GM23338 (cell line): ENCODE data around the gene UBE2F. TPM values are rescaled to one million over a fixed set of nuclear protein-coding genes. Genes with fewer than 3 reads are reported as not detected.

Experiments used
- ATAC-seq: fragments of 200-7000 bp; cut with Tn5 transposase; 3 replicates; pipeline ENCODE4 v1.9.1; 2020
- DNase-seq: peaks from one replicate; pipeline ENCODE4 v3.0.0-alpha.2; 2015; ENCODE audit warnings: low spot score
- H2AFZ ChIP-seq: fragments of 200-600 bp; sonication (generic); 2 replicates; pipeline ENCODE4 v1.8.0; 2016; ENCODE audit warnings: antibody characterized with exemption, mild to moderate bottlenecking, moderate library complexity
- H3F3A ChIP-seq: fragments of 200-600 bp; sonication (generic); replicated peaks from 2 replicates; pipeline ENCODE4 v1.8.0; 2017; ENCODE audit warnings: antibody characterized with exemption, mixed run types, low read depth
- H3K27ac ChIP-seq: fragments of 200-600 bp; sonication (generic); 2 replicates; pipeline ENCODE4 v1.6.1; 2016; ENCODE audit warnings: low read depth
- H3K27me3 ChIP-seq: fragments of 200-600 bp; sonication (generic); 2 replicates; pipeline ENCODE4 v1.8.0; 2016; ENCODE audit warnings: mild to moderate bottlenecking, mixed run types, moderate library complexity; ENCODE audit not compliant: insufficient read depth
- H3K36me3 ChIP-seq: fragments of 200-600 bp; sonication (generic); 2 replicates; pipeline ENCODE4 v1.8.0; 2016; ENCODE audit warnings: mild to moderate bottlenecking; ENCODE audit not compliant: insufficient read depth
- H3K4me1 ChIP-seq: fragments of 200-600 bp; sonication (generic); 2 replicates; pipeline ENCODE4 v1.8.0; 2016; ENCODE audit warnings: mild to moderate bottlenecking, moderate library complexity; ENCODE audit not compliant: insufficient read depth
- H3K4me2 ChIP-seq: fragments of 200-600 bp; sonication (generic); 2 replicates; pipeline ENCODE4 v1.7.1; 2017; ENCODE audit warnings: mixed run types
- H3K4me3 ChIP-seq: fragments of 200-600 bp; sonication (generic); 2 replicates; pipeline ENCODE4 v1.6.1; 2016; ENCODE audit warnings: mixed run types
- H3K79me2 ChIP-seq: fragments of 200-600 bp; sonication (generic); replicated peaks from 2 replicates; pipeline ENCODE4 v1.8.0; 2017; ENCODE audit warnings: mild to moderate bottlenecking; ENCODE audit not compliant: insufficient read depth
- H3K9me2 ChIP-seq: fragments of 200-600 bp; sonication (generic); 2 replicates; pipeline ENCODE4 v1.8.0; 2017; ENCODE audit not compliant: insufficient read depth
- H4K20me1 ChIP-seq: fragments of 200-600 bp; sonication (generic); replicated peaks from 2 replicates; pipeline ENCODE4 v1.8.0; 2017; ENCODE audit warnings: mild to moderate bottlenecking; ENCODE audit not compliant: insufficient read depth
- H3K27ac Mint-ChIP-seq: 2 replicates; pipeline ENCODE4 v1.8.0; 2020; ENCODE audit warnings: inconsistent platforms, mild to moderate bottlenecking, moderate library complexity, mixed read lengths
- H3K27me3 Mint-ChIP-seq: 3 replicates; pipeline ENCODE4 v1.8.0; 2022; ENCODE audit warnings: low read depth, mild to moderate bottlenecking, moderate library complexity, mixed read lengths, inconsistent platforms; ENCODE audit not compliant: insufficient read depth, poor library complexity
- H3K36me3 Mint-ChIP-seq: 3 replicates; pipeline ENCODE4 v1.8.0; 2021; ENCODE audit warnings: low read depth, mild to moderate bottlenecking, inconsistent platforms, moderate library complexity, mixed read lengths
- H3K4me1 Mint-ChIP-seq: 3 replicates; pipeline ENCODE4 v1.8.0; 2020; ENCODE audit warnings: mild to moderate bottlenecking, inconsistent platforms, mixed read lengths
- H3K4me3 Mint-ChIP-seq: 3 replicates; pipeline ENCODE4 v1.8.0; 2021; ENCODE audit warnings: moderate library complexity, mild to moderate bottlenecking, inconsistent platforms, mixed read lengths
- H3K9me3 Mint-ChIP-seq: 3 replicates; pipeline ENCODE4 v1.8.0; 2020; ENCODE audit warnings: moderate library complexity, mild to moderate bottlenecking, inconsistent platforms, mixed read lengths
- CREB1 ChIP-seq: fragments of 250-450 bp; sonication (Bioruptor Pico); IDR thresholded peaks from 2 replicates; pipeline ENCODE4 v1.5.0; 2020; ENCODE audit warnings: low read depth, mild to moderate bottlenecking, moderate library complexity
- EZH2 ChIP-seq: fragments of 200-600 bp; sonication (generic); IDR thresholded peaks from one replicate; pipeline ENCODE4 v1.8.0; 2017; ENCODE audit warnings: antibody characterized with exemption, mild to moderate bottlenecking, low read depth; ENCODE audit not compliant: unreplicated experiment
- NANOG ChIP-seq: IDR thresholded peaks from 2 replicates; pipeline ENCODE4 v1.6.1; 2016; ENCODE audit warnings: antibody characterized with exemption, borderline replicate concordance
- POLR2AphosphoS5 ChIP-seq: IDR thresholded peaks from 2 replicates; pipeline ENCODE4 v1.6.1; 2016; ENCODE audit warnings: antibody characterized with exemption, low read depth
- STAT1 ChIP-seq: IDR thresholded peaks from one replicate; pipeline ENCODE4 v1.6.1; 2016; ENCODE audit warnings: antibody characterized with exemption; ENCODE audit not compliant: unreplicated experiment
- ZNF114 ChIP-seq: fragments of 250-450 bp; sonication (Bioruptor Pico); IDR thresholded peaks from 2 replicates; pipeline ENCODE4 v1.5.0; 2020; ENCODE audit warnings: mild to moderate bottlenecking, moderate library complexity
- ZNF331 ChIP-seq: fragments of 250-450 bp; sonication (Bioruptor Pico); IDR thresholded peaks from 2 replicates; pipeline ENCODE4 v1.5.0; 2020; ENCODE audit warnings: low read depth, mild to moderate bottlenecking, moderate library complexity
- polyA plus RNA-seq: library from polyadenylated mRNA; unstranded; fragments of >200 nt; fragmentation: Nextera tagmentation; extraction: Ambion mirVana; gene quantifications from 2 replicates; pipeline ENCODE4 v1.2.1, GENCODE V29; 2016
- total RNA-seq: library from RNA; depleted of rRNA; stranded (reverse); fragments of >200 nt; shearing (Covaris generic); gene quantifications from 2 replicates; pipeline ENCODE4 v1.2.3, GENCODE V29; 2014
- TF ChIP-seq, protein P1 (sequence below): IDR thresholded peaks from 2 replicates; pipeline ENCODE4 v1.6.1; 2016; ENCODE audit warnings: antibody characterized with exemption
- TF ChIP-seq, protein P2 (sequence below): IDR thresholded peaks from one replicate; pipeline ENCODE4 v1.6.1; 2018; ENCODE audit warnings: antibody characterized with exemption; ENCODE audit not compliant: unreplicated experiment
- TF ChIP-seq, protein P3 (sequence below), 2 experiments: fragments of 200-600 bp in 1 of 2; sonication (generic) in 1 of 2; conservative IDR thresholded peaks; 2 replicates each; pipeline versions ENCODE4 v1.5.1 to v1.6.1; 2016 to 2017; ENCODE audit warnings: antibody characterized with exemption in 2 of 2, low read depth in 2 of 2, mild to moderate bottlenecking in 2 of 2, moderate library complexity in 1 of 2

UBE2F gene
- total and polyA plus RNA-seq, 2 experiments from 2014 or later: 98.2 to 106 TPM

DNA sequence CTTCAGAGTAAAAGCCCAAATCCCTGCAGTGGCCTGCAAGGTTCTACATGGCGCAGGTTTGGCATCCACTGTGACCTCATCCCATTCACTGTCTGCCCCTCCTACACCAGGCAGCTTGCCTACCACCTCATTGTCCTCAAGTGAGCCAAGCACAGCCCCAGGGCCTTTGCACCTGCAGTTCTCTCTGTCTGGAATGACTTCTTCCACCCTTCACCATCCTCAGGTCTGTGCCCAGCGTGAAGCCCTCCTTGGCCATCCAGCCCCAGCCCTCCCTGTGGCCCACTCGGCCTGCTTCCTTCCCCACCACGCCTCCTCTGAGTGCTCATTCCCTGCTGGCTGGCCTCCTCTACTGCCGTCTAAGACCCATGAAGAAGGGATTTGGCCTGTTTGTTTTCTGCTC lies 32.6 kb upstream of the UBE2F start:
- no peaks in the 10 kb centered on the region for H3F3A ChIP-seq
- no peaks in the 10 kb centered on the region for H3K27me3 ChIP-seq
- no peak overlapping the region for H3K27ac ChIP-seq
- H3K36me3 ChIP-seq: no peaks in the 10 kb centered on the region
- Mint-ChIP-seq H3K27ac (no peak overlapping the region), H3K4me3 (no peak overlapping the region), H3K36me3 (peaks cover 6% of the 10 kb centered on the region; the same call in 2 of the 3 replicates), H3K9me3 (peaks cover 21% of the 10 kb centered on the region), H3K27me3 (peaks cover 5% of the 10 kb centered on the region), H3K4me1 (peaks cover under 1% of the 10 kb centered on the region; the same call in 1 of the 3 replicates)
- H3K79me2 ChIP-seq: no peaks in the 10 kb centered on the region
- DNase-seq (no peak), ATAC-seq (no peak)
- H2AFZ ChIP-seq: peak overlapping the region; percentile 18; the same call in 1 of the 2 replicates
- no peaks in the 10 kb centered on the region for H3K4me1 ChIP-seq
- H4K20me1 ChIP-seq: no peaks in the 10 kb centered on the region
- H3K9me2 ChIP-seq: no peaks in the 10 kb centered on the region
- H3K4me3 ChIP-seq: no peak overlapping the region
- no peak overlapping the region for H3K4me2 ChIP-seq
- TF ChIP-seq STAT1: no peak

DNA sequence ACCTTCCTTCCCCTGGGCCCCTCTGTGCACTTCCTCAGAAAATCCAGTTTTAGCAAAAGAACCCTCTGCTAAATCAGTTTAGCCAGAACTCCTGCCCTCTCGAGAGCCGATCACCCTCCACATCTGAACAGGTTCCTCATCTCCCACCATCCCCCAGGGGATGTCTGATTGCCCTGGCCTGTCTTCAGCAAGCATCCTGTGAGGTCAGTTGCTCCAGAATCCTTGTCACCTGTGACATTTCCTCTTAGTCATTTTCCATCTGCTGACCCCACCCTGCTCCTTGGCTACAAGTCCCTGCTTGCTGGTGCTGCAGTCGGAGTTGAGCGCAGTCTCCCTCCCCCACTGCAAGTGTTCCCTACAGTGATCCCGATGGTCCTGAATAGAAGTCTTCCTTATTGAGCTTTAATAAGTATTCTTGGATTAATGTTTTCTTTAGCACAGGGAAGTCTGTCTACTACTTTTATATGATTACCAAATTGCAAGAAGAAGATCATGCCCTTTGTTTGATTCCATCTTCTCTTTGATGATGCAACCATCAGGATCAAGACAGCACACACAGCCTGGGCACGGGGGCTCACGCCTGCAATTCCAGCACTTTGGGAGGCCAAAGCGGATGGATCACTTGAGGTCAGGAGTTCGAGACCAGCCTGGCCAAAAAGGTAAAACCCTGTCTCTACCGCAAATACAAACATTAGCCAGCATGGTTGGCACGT lies 30.9 kb upstream of the UBE2F start:
- Histone ChIP-seq H3K4me3 (no peak overlapping the region), H3F3A (no peaks in the 10 kb centered on the region), H2AFZ (no peak overlapping the region), H3K27ac (no peak overlapping the region), H4K20me1 (no peaks in the 10 kb centered on the region), H3K4me2 (no peak overlapping the region), H3K4me1 (no peaks in the 10 kb centered on the region), H3K27me3 (no peaks in the 10 kb centered on the region), H3K36me3 (no peaks in the 10 kb centered on the region), H3K9me2 (0 out of 2 replicates have a peak, but pooled peaks cover 7% of the 10 kb centered on the region), H3K79me2 (no peaks in the 10 kb centered on the region)
- H3K9me3 Mint-ChIP-seq: peaks cover 7% of the 10 kb centered on the region; the same call in 2 of the 3 replicates
- H3K27ac Mint-ChIP-seq: no peak overlapping the region; the same call in 1 of the 2 replicates
- peaks cover 8% of the 10 kb centered on the region for H3K27me3 Mint-ChIP-seq
- H3K4me3 Mint-ChIP-seq: no peak overlapping the region
- H3K4me1 Mint-ChIP-seq: peaks cover 6% of the 10 kb centered on the region; the same call in 1 of the 3 replicates
- TF ChIP-seq POLR2AphosphoS5: no peak
- TF ChIP-seq, protein P1, sequence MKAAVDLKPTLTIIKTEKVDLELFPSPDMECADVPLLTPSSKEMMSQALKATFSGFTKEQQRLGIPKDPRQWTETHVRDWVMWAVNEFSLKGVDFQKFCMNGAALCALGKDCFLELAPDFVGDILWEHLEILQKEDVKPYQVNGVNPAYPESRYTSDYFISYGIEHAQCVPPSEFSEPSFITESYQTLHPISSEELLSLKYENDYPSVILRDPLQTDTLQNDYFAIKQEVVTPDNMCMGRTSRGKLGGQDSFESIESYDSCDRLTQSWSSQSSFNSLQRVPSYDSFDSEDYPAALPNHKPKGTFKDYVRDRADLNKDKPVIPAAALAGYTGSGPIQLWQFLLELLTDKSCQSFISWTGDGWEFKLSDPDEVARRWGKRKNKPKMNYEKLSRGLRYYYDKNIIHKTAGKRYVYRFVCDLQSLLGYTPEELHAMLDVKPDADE: no peak
- H3K36me3 Mint-ChIP-seq: no peaks in the 10 kb centered on the region
- ATAC-seq (no peak), DNase-seq (no peak)

DNA sequence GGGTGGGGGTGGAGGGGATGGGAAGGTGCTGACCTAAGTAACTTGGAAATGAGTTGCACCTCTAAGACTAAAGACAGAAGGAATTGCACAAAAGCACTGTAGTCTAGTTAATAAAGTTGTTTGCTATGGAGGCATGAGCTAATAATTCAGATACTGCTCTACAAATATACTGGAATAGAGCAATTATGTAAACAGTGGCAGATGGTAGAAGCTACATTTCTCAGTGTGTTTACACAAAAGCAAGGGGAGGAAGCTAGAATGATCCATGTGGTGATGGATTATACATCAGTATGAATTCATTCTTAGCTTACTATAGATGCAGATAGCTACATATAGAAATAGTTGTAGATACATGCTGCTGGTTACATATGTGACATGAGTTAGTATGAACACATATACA lies 27.6 kb upstream of the UBE2F start:
- Histone ChIP-seq H3K4me1 (no peaks in the 10 kb centered on the region), H3K4me3 (no peak overlapping the region), H2AFZ (peak overlapping the region; percentile 87; the same call in 1 of the 2 replicates), H3K9me2 (0 out of 2 replicates have a peak, but pooled peaks cover 7% of the 10 kb centered on the region), H4K20me1 (no peaks in the 10 kb centered on the region), H3F3A (no peaks in the 10 kb centered on the region), H3K4me2 (no peak overlapping the region), H3K27me3 (no peaks in the 10 kb centered on the region), H3K79me2 (no peaks in the 10 kb centered on the region), H3K36me3 (no peaks in the 10 kb centered on the region), H3K27ac (no peak overlapping the region)
- H3K36me3 Mint-ChIP-seq: peaks cover 10% of the 10 kb centered on the region
- H3K27ac Mint-ChIP-seq: 0 out of 2 replicates have a peak overlapping the region, but pooled peaks have one; percentile 1
- peaks cover 16% of the 10 kb centered on the region for H3K9me3 Mint-ChIP-seq
- no peak overlapping the region for H3K4me3 Mint-ChIP-seq
- no peak for ATAC-seq
- H3K27me3 Mint-ChIP-seq: peaks cover 13% of the 10 kb centered on the region
- DNase-seq: no peak
- H3K4me1 Mint-ChIP-seq: peaks cover 6% of the 10 kb centered on the region; the same call in 2 of the 3 replicates
- TF ChIP-seq STAT1: no peak
- no peak for TF ChIP-seq NANOG
- TF ChIP-seq, protein P2, sequence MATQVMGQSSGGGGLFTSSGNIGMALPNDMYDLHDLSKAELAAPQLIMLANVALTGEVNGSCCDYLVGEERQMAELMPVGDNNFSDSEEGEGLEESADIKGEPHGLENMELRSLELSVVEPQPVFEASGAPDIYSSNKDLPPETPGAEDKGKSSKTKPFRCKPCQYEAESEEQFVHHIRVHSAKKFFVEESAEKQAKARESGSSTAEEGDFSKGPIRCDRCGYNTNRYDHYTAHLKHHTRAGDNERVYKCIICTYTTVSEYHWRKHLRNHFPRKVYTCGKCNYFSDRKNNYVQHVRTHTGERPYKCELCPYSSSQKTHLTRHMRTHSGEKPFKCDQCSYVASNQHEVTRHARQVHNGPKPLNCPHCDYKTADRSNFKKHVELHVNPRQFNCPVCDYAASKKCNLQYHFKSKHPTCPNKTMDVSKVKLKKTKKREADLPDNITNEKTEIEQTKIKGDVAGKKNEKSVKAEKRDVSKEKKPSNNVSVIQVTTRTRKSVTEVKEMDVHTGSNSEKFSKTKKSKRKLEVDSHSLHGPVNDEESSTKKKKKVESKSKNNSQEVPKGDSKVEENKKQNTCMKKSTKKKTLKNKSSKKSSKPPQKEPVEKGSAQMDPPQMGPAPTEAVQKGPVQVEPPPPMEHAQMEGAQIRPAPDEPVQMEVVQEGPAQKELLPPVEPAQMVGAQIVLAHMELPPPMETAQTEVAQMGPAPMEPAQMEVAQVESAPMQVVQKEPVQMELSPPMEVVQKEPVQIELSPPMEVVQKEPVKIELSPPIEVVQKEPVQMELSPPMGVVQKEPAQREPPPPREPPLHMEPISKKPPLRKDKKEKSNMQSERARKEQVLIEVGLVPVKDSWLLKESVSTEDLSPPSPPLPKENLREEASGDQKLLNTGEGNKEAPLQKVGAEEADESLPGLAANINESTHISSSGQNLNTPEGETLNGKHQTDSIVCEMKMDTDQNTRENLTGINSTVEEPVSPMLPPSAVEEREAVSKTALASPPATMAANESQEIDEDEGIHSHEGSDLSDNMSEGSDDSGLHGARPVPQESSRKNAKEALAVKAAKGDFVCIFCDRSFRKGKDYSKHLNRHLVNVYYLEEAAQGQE: no peak
- TF ChIP-seq CREB1: no peak
- TF ChIP-seq EZH2: no peak
- TF ChIP-seq ZNF114 (CRISPR knock-in tag): no peak
- TF ChIP-seq ZNF331 (CRISPR knock-in tag): no peak
- TF ChIP-seq, protein P3, sequence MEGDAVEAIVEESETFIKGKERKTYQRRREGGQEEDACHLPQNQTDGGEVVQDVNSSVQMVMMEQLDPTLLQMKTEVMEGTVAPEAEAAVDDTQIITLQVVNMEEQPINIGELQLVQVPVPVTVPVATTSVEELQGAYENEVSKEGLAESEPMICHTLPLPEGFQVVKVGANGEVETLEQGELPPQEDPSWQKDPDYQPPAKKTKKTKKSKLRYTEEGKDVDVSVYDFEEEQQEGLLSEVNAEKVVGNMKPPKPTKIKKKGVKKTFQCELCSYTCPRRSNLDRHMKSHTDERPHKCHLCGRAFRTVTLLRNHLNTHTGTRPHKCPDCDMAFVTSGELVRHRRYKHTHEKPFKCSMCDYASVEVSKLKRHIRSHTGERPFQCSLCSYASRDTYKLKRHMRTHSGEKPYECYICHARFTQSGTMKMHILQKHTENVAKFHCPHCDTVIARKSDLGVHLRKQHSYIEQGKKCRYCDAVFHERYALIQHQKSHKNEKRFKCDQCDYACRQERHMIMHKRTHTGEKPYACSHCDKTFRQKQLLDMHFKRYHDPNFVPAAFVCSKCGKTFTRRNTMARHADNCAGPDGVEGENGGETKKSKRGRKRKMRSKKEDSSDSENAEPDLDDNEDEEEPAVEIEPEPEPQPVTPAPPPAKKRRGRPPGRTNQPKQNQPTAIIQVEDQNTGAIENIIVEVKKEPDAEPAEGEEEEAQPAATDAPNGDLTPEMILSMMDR (conservative IDR thresholded peaks at IDR 0.05; ENCODE audit: low read depth in 2 of 2): no peak
